Stimulated activated CD8-positive, alpha-beta memory T cell treated with anti-CD3 and anti-CD28 coated beads, Interleukin-15, amount 100 ng/mL, for 4 hours (primary cell): ENCODE results near the gene EEF1A2.

Source experiments
- DNase-seq, 2 donors: peaks; one replicate each; pipeline ENCODE4 v3.0.0-alpha.2; 2020; ENCODE audit warnings: low read depth in 2 of 2

Gene EEF1A2

GRCh38 chr20:63536997-63537524, 38.2 kb upstream of the EEF1A2 start, which contains the start of gene PTK6:
PTK6 (minus strand) TSS chr20:63537376; CDS start chr20:63537314, 62 bp downstream.
- DNase-seq, result no peak

GRCh38 chr20:63536241-63536977, 37.5 kb upstream of the EEF1A2 start:
- DNase-seq, result no peak

- DNase-seq, result no peak
Observed at GRCh38 chr20:63534831-63535651, 36.2 kb upstream of the EEF1A2 start.

- no peak for DNase-seq
Observed at GRCh38 chr20:63534427-63534830, 35.5 kb upstream of the EEF1A2 start.

DNA sequence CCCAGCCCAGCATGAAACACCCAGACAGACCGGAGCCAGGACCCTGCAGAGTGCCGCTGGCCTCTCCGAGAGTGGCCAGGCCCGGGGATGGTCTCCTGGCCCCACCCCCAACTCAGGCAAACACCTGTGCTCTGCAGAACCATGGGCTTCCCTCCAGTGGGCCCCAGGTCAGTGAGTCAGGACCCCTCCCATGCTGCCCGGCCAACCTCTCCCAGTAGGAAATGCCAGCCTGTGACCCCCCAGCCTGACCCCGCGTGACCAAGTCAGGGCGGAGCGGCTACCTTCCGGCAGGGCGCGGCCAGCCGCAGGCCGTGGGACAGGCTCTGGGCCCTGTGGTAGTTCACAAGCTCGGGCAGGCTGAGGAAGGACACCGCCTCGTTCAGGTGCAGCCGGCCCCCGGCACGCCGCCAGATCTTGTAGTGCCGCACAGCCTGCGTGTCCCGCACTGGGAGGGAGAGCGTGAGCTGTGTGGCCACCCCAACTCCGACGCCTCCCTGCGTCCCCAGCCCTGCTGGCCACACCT, 35.0 kb upstream of the EEF1A2 start:
- DNase-seq, result no peak

GRCh38 chr20:63533388-63533787, 34.5 kb upstream of the EEF1A2 start:
- DNase-seq, result no peak

- no peak for DNase-seq
Observed at GRCh38 chr20:63532449-63532971, 33.6 kb upstream of the EEF1A2 start.

GRCh38 chr20:63531686-63532448, 33.0 kb upstream of the EEF1A2 start:
- DNase-seq, result no peak

GRCh38 chr20:63530788-63531160, 31.9 kb upstream of the EEF1A2 start:
- no peak for DNase-seq

- DNase-seq, result no peak
Observed at GRCh38 chr20:63529861-63530787, 31.2 kb upstream of the EEF1A2 start.

GRCh38 chr20:63529180-63529860, 30.4 kb upstream of the EEF1A2 start:
- no peak for DNase-seq

GRCh38 chr20:63527184-63527583, 28.3 kb upstream of the EEF1A2 start:
- DNase-seq, result no peak

DNA sequence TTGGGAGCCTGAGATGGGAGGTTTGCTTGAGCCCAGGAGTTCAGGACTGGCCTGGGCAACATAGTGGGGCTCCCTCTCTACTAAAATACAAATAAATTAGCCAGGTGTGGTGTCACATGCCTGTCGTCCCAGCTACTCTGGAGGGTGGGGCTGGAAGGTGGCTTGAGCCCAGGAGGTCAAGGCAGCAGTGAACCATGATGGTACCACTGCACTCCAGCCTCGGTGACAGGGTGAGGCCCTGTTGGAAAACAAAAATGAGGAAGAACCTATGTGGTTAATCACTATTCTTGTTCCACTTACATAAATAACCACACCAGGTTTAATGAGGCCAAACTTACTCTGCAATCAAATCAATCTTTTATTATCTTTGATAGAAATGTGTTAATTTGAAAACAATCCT, 27.1 kb upstream of the EEF1A2 start:
- no peak for DNase-seq

- DNase-seq, result no peak
Observed at GRCh38 chr20:63525185-63525584, 26.3 kb upstream of the EEF1A2 start.

DNA sequence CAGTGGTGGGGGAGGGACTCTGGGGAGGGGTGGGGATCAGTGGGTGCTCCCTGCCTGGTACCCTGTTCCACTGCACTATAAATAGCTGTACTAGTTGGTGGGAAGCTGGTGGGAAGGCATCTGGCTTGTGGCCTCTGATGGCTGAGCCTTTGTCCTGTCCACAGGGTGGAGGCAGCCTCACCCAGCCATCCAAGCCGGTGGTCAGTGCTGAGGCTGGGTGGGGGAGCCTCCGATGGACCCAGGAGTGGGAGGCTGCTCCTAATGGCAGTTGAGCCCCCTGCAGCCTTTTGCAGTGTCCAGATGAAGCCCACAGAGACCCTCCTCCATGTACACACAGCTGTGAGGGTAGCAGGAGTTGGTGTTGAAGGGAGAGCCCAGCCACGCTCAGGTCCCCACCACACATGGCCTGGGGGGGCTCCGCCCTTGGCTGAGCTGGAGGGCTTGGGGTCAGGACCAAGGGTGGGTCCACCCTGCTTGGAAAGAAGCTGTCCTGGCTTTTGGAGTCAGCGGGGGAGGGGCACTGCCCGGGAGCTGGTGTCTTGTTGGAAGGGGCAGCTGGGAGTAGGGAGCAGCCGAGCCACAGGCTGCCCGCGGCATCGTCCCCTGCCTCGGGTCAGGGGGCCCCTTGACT, 24.2 kb upstream of the EEF1A2 start:
- DNase-seq, result no peak

GRCh38 chr20:63522091-63522868, 23.4 kb upstream of the EEF1A2 start:
- no peak for DNase-seq

DNA sequence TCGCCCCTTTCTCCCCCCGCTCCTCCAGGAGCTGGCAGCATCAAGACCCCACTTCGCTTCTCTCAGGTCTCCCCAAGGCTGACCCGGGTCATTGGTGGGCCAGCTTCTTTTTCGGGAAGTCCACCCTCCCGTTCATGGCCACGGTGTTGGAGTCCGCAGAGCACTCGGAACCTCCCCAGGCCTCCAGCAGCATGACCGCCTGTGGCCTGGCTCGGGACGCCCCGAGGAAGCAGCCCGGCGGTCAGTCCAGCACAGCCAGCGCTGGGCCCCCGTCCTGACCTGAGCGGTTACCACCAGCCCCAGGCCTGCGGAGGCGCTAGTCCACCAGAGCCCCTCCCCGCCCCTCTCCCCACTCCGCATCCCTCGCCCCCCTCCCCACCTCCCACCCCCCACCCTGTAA, 22.7 kb upstream of the EEF1A2 start:
- no peak for DNase-seq

GRCh38 chr20:63520934-63521601, 22.2 kb upstream of the EEF1A2 start:
- peak; percentile 37 to 43 for DNase-seq
